H1 (cell line): ENCODE results near the gene NR3C2. TPM values are rescaled to one million over a fixed set of nuclear protein-coding genes. Genes with fewer than 3 reads are reported as not detected.

ENCODE experiments used
- CBX8 ChIP-seq: fragments of 300-800, 300-1000 bp; sonication (generic); IDR thresholded peaks from 2 replicates; pipeline ENCODE4 v1.7.1; 2016; ENCODE audit warnings: low read depth, low read length, borderline replicate concordance
- CHD1 ChIP-seq: IDR thresholded peaks from 2 replicates; pipeline ENCODE4 v1.6.1; 2012; ENCODE audit warnings: low read depth, low read length, improper control_type of control experiment
- POU5F1 ChIP-seq: IDR thresholded peaks from 2 replicates; pipeline ENCODE4 v1.6.1; 2011; ENCODE audit warnings: low read depth, mild to moderate bottlenecking, low read length, moderate library complexity
- polyA plus RNA-seq, 7 experiments: library from polyadenylated mRNA; depleted of rRNA in 3 of 7; stranded (reverse) in 5 of 7; unstranded in 2 of 7; fragments of >200 nt in 5 of 7; fragments of 200-250 nt in 2 of 7; gene quantifications; 1 replicate in 5 of 7; 2 replicates in 1 of 7; 4 replicates in 1 of 7; pipeline versions ENCODE4 v1.2.1 to v1.2.3, GENCODE V29; 2011 to 2013; ENCODE audit warnings: missing spikeins in 2 of 7, mixed read lengths in 2 of 7
- total RNA-seq: library from RNA; stranded (reverse); fragmentation: NEBNext Ultra II Directional; extraction: Animal tissue kit (Norgen Biotek cat#: 25700); gene quantifications from 2 replicates; pipeline ENCODE4 v1.2.1, GENCODE V29; 2021
- TF ChIP-seq, protein P1 (sequence below): IDR thresholded peaks from 2 replicates; pipeline ENCODE4 v1.6.1; 2011; ENCODE audit warnings: low read length, improper control_type of control experiment
- TF ChIP-seq, protein P2 (sequence below): IDR thresholded peaks from 2 replicates; pipeline ENCODE4 v1.6.1; 2011; ENCODE audit warnings: low read depth, mild to moderate bottlenecking, low read length; ENCODE audit not compliant: insufficient read depth

Gene NR3C2
- total and polyA plus RNA-seq, 2 of the 8 experiments (the other 6 are each of a cell fraction or from before 2014, with no cell fraction given): 0.80 to 3.9 TPM

DNA sequence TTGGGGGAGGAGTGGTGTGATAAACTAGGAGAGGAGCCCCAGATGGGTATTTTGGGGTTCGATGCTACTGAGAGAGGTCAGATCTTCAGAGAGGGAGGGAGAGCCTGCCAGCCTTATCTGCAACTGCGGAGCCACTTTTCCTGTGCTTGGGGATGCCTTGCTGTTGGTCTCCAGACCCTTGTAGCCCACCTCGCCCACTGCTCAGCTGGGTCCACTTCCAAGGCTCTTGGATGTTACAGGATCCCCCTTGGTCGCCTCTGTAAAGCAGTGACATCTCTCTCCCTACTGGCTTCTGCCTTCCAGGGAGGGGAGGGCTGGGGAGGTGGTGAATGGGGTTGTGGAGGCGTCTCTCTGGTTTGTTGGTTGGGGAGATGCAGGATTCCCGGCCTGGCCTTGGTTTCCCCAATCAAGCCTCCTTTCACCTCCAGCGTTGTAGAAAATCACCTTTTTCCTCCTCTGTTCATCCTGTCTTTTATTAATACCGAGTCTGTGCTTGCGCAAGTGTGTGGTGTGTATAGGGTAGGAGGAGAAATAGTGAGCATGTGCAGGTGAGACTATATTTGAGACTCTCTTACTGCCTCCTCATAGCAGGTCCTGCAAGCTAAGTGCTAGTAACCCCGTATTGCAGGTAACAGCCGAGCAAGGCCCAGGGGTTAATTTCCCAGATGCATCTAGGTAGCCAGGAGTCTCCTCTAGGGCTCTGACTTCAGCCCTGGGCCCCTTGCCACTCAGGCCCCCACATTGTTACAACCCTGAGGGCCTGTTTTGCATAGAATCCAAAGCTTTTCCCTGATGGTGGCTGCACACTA, 372.9 kb downstream of the NR3C2 start (continued):
- TF ChIP-seq POU5F1: no peak
- TF ChIP-seq CBX8: no peak
- no peak for TF ChIP-seq CHD1
- TF ChIP-seq, protein P1, sequence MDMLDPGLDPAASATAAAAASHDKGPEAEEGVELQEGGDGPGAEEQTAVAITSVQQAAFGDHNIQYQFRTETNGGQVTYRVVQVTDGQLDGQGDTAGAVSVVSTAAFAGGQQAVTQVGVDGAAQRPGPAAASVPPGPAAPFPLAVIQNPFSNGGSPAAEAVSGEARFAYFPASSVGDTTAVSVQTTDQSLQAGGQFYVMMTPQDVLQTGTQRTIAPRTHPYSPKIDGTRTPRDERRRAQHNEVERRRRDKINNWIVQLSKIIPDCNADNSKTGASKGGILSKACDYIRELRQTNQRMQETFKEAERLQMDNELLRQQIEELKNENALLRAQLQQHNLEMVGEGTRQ: no peak
- TF ChIP-seq, protein P2, sequence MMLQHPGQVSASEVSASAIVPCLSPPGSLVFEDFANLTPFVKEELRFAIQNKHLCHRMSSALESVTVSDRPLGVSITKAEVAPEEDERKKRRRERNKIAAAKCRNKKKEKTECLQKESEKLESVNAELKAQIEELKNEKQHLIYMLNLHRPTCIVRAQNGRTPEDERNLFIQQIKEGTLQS: no peak
